ENCODE results near the gene HOXC12.

Gene HOXC12

GRCh38 chr12:53995378-53996239 lies 40.9 kb downstream of the HOXC12 start:
- DNase-seq (ENCODE audit: low read depth in 4 of 4, low spot score in 1 of 4): no peak

GRCh38 chr12:53996240-53997203 lies 41.8 kb downstream of the HOXC12 start:
- DNase-seq (ENCODE audit: low read depth in 4 of 4, low spot score in 1 of 4): no peak

- no peak for DNase-seq (ENCODE audit: low read depth in 4 of 4, low spot score in 1 of 4)
These were observed 42.8 kb downstream of the HOXC12 start for GRCh38 chr12:53997204-53998109.

GRCh38 chr12:53998110-53998899 lies 43.6 kb downstream of the HOXC12 start:
- no peak for DNase-seq (ENCODE audit: low read depth in 4 of 4, low spot score in 1 of 4)

- DNase-seq (ENCODE audit: low read depth in 4 of 4, low spot score in 1 of 4): no peak
These were observed 44.2 kb downstream of the HOXC12 start for GRCh38 chr12:53998900-53999236.

GRCh38 chr12:53999559-54000115 lies 44.9 kb downstream of the HOXC12 start:
- DNase-seq (ENCODE audit: low read depth in 4 of 4, low spot score in 1 of 4): no peak

- DNase-seq (ENCODE audit: low read depth in 4 of 4, low spot score in 1 of 4): no peak
These were observed 45.7 kb downstream of the HOXC12 start, which contains the start of gene HOXC9 for GRCh38 chr12:54000116-54001114. Gene HOXC9 (plus strand): TSS chr12:54000161. CDS start chr12:54000189, 28 bp downstream.

GRCh38 chr12:54001283-54002187 lies 46.8 kb downstream of the HOXC12 start:
- no peak for DNase-seq (ENCODE audit: low read depth in 4 of 4, low spot score in 1 of 4)

- no peak for DNase-seq (ENCODE audit: low read depth in 4 of 4, low spot score in 1 of 4)
These were observed 47.7 kb downstream of the HOXC12 start for GRCh38 chr12:54002278-54002914.

- no peak for DNase-seq (ENCODE audit: low read depth in 4 of 4, low spot score in 1 of 4)
These were observed 48.2 kb downstream of the HOXC12 start for GRCh38 chr12:54002915-54003389.

- DNase-seq (ENCODE audit: low read depth in 4 of 4, low spot score in 1 of 4): no peak
These were observed 48.9 kb downstream of the HOXC12 start for GRCh38 chr12:54003625-54004024.

- no peak for DNase-seq (ENCODE audit: low read depth in 4 of 4, low spot score in 1 of 4)
These were observed 49.5 kb downstream of the HOXC12 start for GRCh38 chr12:54004063-54004840.

- no peak for DNase-seq (ENCODE audit: low read depth in 4 of 4, low spot score in 1 of 4)
These were observed 50.3 kb downstream of the HOXC12 start for GRCh38 chr12:54004841-54005530.

GRCh38 chr12:54005531-54005852 lies 50.8 kb downstream of the HOXC12 start:
- DNase-seq (ENCODE audit: low read depth in 4 of 4, low spot score in 1 of 4): no peak

GRCh38 chr12:54005853-54006558 lies 51.3 kb downstream of the HOXC12 start:
- peak; percentile 77 to 86 (median 82) for DNase-seq (ENCODE audit: low read depth in 4 of 4, low spot score in 1 of 4)

Measured in stimulated activated CD4-positive, alpha-beta T cell treated with anti-CD3 and anti-CD28 coated beads, Interleukin-1b, Interleukin-23, amount 100 ng/mL, for 24 hours (primary cell).